Upper lobe of right lung (tissue), 1 donor: ENCODE results near the gene PIN4. TPM values are rescaled to one million over a fixed set of nuclear protein-coding genes. Genes with fewer than 3 reads are reported as not detected.

Experiments
- ATAC-seq: fragments of 200-7000 bp; cut with Tn5 transposase; one replicate; pipeline ENCODE4 v1.9.1; 2020; ENCODE audit warnings: mild to moderate bottlenecking, moderate library complexity
- DNase-seq: peaks from one replicate; pipeline ENCODE4 v3.0.0-alpha.2; 2020
- H3K27ac ChIP-seq: fragments of 200-600 bp; one replicate; pipeline ENCODE4 v1.8.0; 2022
- H3K27me3 ChIP-seq: fragments of 200-600 bp; one replicate; pipeline ENCODE4 v1.8.0; 2022; ENCODE audit warnings: mild to moderate bottlenecking
- H3K36me3 ChIP-seq: fragments of 200-600 bp; one replicate; pipeline ENCODE4 v1.8.0; 2022
- H3K4me1 ChIP-seq: fragments of 200-600 bp; one replicate; pipeline ENCODE4 v1.8.0; 2022
- H3K4me3 ChIP-seq: fragments of 200-600 bp; one replicate; pipeline ENCODE4 v1.8.0; 2022; ENCODE audit warnings: mild to moderate bottlenecking
- H3K9me3 ChIP-seq: fragments of 200-600 bp; one replicate; pipeline ENCODE4 v1.8.0; 2022
- CTCF ChIP-seq: fragments of 200-600 bp; IDR thresholded peaks from one replicate; pipeline ENCODE4 v1.8.0; 2022; ENCODE audit warnings: antibody characterized with exemption
- intact Hi-C: fragments of 100-400 bp; cut with DNase I; formaldehyde crosslinking; loops from one replicate; pipeline ENCODE4 v1.11.0; 2022
- total RNA-seq: library from RNA; stranded (reverse); fragmentation: NEBNext Ultra II Directional; extraction: Animal tissue kit (Norgen Biotek cat#: 25700); gene quantifications from one replicate; pipeline ENCODE4 v1.2.1, GENCODE V29; 2021
- donor health status: DM: no; HTN: yes; CAD: no; lungs with severe emphysema.

The PIN4 gene
- total RNA-seq, 1 donor from 2014 or later, result 8.8 TPM

GRCh38 chrX:72141372-72142004 is 40.1 kb upstream of the PIN4 start:
- no peaks in the 10 kb centered on the region for H3K36me3 ChIP-seq
- no peak for ATAC-seq
- H3K27ac ChIP-seq, result no peak overlapping the region
- H3K4me1 ChIP-seq, result no peaks in the 10 kb centered on the region
- H3K4me3 ChIP-seq, result no peak overlapping the region
- no peak for DNase-seq
- TF ChIP-seq CTCF, result no peak
- intact Hi-C loops, result no loop called here
- H3K9me3 ChIP-seq, result no peaks in the 10 kb centered on the region
- H3K27me3 ChIP-seq, result no peaks in the 10 kb centered on the region

GRCh38 chrX:72142094-72142793 is 39.3 kb upstream of the PIN4 start:
- Histone ChIP-seq H3K27ac (no peak overlapping the region), H3K4me1 (no peaks in the 10 kb centered on the region), H3K9me3 (no peaks in the 10 kb centered on the region), H3K4me3 (no peak overlapping the region), H3K27me3 (no peaks in the 10 kb centered on the region), H3K36me3 (no peaks in the 10 kb centered on the region)
- intact Hi-C loops, result no loop called here
- DNase-seq (no peak), ATAC-seq (no peak)
- TF ChIP-seq CTCF, result no peak

DNA sequence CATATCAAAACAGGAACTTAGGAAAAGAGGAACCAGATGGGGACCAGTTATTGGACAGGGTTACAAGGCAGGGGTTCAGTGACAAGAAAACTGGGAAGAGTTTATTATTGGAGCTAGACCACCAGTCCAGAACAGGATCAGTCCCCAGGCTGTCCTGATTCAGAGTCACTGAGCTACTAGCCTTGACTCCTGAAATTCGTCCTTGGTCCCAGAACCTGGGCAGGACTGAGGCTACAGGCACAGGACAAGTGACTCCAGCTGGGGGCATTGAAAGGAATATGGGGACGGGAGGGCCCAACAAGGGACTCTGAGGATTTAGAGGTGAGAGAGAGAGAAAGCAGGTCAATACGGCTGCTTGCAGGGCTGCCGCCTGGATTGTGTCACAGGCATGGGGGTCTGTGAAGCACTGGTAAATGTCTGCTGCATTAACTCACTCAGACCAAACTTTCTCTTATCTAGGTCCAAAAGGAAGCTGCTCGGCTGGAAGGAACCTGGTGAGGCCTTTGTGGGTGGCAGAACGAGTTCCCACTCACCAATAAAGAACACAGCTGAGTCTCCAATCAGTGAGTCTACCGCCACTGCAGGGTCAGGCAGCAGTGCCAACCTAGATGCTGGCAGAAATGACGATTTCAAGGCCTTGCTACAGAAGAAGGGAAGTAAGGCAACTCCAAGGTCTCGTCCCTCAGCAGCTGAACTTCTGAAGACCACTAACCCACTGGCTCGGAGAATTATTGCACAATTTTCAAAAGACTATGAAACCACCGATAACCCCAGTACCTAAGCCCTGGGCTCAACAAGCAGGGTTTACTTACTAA is 38.6 kb upstream of the PIN4 start:
- DNase-seq, result no peak
- H3K9me3 ChIP-seq, result no peaks in the 10 kb centered on the region
- H3K36me3 ChIP-seq, result no peaks in the 10 kb centered on the region
- TF ChIP-seq CTCF, result no peak
- H3K4me3 ChIP-seq, result no peak overlapping the region
- no peaks in the 10 kb centered on the region for H3K4me1 ChIP-seq
- ATAC-seq, result no peak
- H3K27ac ChIP-seq, result no peak overlapping the region
- intact Hi-C loops, result no loop called here
- H3K27me3 ChIP-seq, result no peaks in the 10 kb centered on the region

GRCh38 chrX:72143609-72143907 is 38.0 kb upstream of the PIN4 start:
- no peaks in the 10 kb centered on the region for H3K4me1 ChIP-seq
- intact Hi-C loops, result no loop called here
- DNase-seq, result no peak
- no peaks in the 10 kb centered on the region for H3K36me3 ChIP-seq
- no peak overlapping the region for H3K4me3 ChIP-seq
- TF ChIP-seq CTCF, result no peak
- no peak overlapping the region for H3K27ac ChIP-seq
- no peaks in the 10 kb centered on the region for H3K27me3 ChIP-seq
- ATAC-seq, result no peak
- no peaks in the 10 kb centered on the region for H3K9me3 ChIP-seq

DNA sequence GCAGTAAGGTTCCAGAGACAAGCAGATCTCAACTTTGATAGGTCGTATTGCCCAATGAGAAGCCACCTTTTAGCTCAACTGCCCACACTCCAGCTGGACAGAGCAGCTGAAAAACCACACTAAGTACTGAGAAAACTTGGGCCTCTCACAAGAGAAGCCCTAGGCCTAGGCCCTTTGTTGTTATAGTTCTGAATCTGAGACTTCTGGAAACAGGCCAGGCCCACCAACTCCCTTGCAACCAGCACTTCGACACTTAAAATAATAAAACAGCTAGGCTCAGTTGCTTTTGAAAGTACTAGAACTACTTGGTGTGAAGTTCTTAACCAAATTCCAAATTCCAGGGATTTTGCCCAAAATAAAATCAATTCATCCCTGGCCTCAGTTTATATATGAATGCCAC is 36.4 kb upstream of the PIN4 start:
- no peaks in the 10 kb centered on the region for H3K27me3 ChIP-seq
- H3K27ac ChIP-seq, result no peak overlapping the region
- ATAC-seq (no peak), DNase-seq (no peak)
- intact Hi-C loops, result no loop called here
- H3K9me3 ChIP-seq, result no peaks in the 10 kb centered on the region
- no peaks in the 10 kb centered on the region for H3K4me1 ChIP-seq
- H3K36me3 ChIP-seq, result no peaks in the 10 kb centered on the region
- TF ChIP-seq CTCF, result no peak
- no peak overlapping the region for H3K4me3 ChIP-seq
